ENCODE data around the gene BPIFB2. TPM values are rescaled to one million over a fixed set of nuclear protein-coding genes. Genes with fewer than 3 reads are reported as not detected.
"Not testable (repeated sequence)": the region's sequence is repeated elsewhere in the genome, so short reads cannot be mapped to it uniquely, and the experiment has no call there.

Gene BPIFB2, protein sequence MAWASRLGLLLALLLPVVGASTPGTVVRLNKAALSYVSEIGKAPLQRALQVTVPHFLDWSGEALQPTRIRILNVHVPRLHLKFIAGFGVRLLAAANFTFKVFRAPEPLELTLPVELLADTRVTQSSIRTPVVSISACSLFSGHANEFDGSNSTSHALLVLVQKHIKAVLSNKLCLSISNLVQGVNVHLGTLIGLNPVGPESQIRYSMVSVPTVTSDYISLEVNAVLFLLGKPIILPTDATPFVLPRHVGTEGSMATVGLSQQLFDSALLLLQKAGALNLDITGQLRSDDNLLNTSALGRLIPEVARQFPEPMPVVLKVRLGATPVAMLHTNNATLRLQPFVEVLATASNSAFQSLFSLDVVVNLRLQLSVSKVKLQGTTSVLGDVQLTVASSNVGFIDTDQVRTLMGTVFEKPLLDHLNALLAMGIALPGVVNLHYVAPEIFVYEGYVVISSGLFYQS
- not detected for polyA plus RNA-seq (2013, experiment 1 of 2)
- polyA plus RNA-seq (2013, experiment 2 of 2) = not detected

DNA sequence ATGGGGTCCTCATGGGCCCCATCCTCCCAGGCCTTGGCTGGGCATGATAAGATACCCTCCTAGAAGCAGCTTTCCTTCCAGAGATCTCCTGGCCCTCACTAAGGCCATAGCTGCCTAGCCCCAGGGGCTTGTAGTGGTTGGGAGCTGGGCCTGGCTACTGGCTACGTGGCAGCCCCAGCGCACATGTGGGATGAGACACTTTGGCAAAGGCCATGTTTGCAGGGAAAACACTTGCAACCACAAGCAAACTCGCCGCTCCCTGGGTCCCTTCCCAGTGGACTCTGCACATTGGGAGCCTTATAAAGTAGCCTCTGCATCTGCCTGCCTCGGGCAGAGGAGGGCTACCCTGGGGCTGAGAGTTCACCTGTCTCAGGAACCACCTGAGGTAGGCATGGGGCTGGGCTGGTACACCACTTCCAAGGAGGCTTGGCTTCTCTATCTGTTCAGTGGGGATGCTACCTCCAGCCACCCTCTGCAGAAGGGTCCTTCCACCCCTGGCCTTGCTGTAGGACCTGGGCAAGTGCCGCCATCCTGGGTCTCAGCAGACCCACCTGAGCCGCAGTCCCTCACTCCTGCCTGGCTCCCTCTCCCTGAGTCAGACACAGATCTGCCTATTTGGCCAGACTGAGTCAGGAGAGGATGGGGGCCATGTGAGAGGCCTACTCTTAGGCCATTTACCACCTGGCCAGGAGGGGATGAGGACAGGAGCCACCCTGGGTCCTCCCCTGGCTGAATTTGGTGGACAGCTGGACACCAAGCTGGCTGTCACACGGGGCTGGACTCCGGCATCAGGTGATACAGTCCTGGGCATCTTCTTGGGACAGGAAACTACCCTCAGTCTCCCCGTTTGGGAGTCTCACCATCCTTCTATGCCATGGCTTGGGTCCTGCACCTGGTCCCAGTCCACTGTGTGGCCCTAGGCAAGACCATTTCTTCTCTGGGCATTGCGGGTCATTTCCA, at the start of gene BPIFB2:
Gene BPIFB2 (plus strand): TSS at position 329 of the 960 bp plus-strand sequence. CDS start 871 bp downstream, outside the sequence.
- H3K27ac ChIP-seq (ENCODE audit: low read depth, low read length) = no peak within 1 kb of the TSS
- H3K36me3 ChIP-seq (ENCODE audit: insufficient read depth, low read length) = no peaks in the 10 kb centered on the region
- WGBS = 93% methylated on average over 11 of the region's 11 CpGs

DNA sequence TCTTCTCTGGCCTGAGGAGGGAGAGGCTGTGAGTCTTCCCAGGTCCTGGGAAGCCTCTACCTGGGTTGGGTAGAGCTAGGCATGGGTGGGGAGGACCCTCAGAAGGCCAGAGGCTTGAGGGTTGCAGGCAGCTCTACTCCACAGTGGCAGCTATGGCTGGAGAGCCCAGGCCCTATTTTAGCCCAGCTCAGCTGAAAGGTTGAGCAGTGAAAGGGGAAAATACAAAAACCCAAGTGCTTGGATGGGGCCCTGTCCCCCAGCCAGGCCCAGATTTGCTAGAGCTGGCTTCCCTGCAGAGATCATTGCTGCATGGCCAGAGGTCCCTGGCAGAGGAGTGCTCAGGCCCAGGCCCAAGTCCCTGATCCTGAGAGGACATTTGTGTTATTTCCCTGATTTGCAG, 48.9 kb upstream of the BPIFB2 start:
- Histone ChIP-seq H3K9me3 (ENCODE audit: insufficient read depth, low read depth, low read length) (peaks cover 18% of the 10 kb centered on the region), H3K4me3 (ENCODE audit: low read length) (no peak overlapping the region), H3K4me1 (ENCODE audit: insufficient read depth, low read length) (no peaks in the 10 kb centered on the region), H3K36me3 (ENCODE audit: insufficient read depth, low read length) (no peaks in the 10 kb centered on the region), H3K9ac (ENCODE audit: low read depth, low read length) (no peak overlapping the region), H3K27me3 (ENCODE audit: insufficient read depth, low read length) (peaks cover 3% of the 10 kb centered on the region), H3K27ac (ENCODE audit: low read depth, low read length) (no peak overlapping the region)

More for the DNA sequence above, at the start of gene BPIFB2:
- H3K9me3 ChIP-seq (ENCODE audit: insufficient read depth, low read depth, low read length) = peaks cover 4% of the 10 kb centered on the region; the same call in 1 of the 2 replicates
- no peak within 1 kb of the TSS for H3K4me3 ChIP-seq (ENCODE audit: low read length)
- H3K27me3 ChIP-seq (ENCODE audit: insufficient read depth, low read length) = no peaks in the 10 kb centered on the region
- H3K4me1 ChIP-seq (ENCODE audit: insufficient read depth, low read length) = no peaks in the 10 kb centered on the region
- no peak within 1 kb of the TSS for H3K9ac ChIP-seq (ENCODE audit: low read depth, low read length)

DNA sequence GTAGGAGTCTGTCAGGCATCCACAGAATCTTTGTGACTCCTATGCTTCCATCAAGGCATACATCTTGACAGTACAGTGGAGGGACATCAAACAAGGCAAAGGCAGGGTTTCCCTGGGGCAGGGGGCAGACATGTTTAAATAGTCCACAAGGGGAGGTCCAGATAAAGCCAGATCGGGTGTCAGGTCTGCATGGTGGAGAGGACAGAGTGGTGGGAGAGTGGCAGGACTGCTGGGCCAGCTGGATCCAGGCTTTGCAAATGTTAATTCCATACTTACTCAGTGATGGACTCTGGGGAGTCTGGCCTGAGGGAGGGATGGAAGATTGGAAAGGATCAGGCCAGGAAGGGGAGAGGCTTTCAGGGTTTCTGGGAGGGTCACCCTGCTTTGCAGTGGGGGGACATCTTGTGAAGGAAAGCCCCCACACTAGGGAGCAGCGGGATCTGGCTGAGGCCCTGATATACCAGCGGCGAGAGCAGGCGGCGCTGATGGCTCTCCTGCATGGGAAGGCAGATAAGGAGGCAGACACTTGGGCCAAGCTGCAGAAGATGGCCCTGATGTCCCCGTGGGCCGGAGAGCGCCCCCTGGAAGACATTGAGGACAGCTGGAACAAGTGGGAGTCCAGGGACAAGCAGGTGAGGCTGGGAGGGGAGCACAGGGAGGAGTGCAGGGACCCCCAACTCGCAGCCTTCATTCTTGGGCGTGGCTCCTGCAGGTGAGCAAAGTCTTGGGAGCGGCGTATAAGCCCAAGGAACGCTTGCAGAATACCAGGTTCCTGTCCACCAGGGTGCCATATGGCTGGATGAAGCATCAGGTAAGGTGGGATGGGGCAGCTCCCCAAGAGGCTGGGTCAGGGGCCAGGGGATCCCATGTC, 47.9 kb upstream of the BPIFB2 start:
- Histone ChIP-seq H3K4me1 (ENCODE audit: insufficient read depth, low read length) (no peaks in the 10 kb centered on the region), H3K4me3 (ENCODE audit: low read length) (no peak overlapping the region), H3K27ac (ENCODE audit: low read depth, low read length) (no peak overlapping the region), H3K36me3 (ENCODE audit: insufficient read depth, low read length) (no peaks in the 10 kb centered on the region), H3K27me3 (ENCODE audit: insufficient read depth, low read length) (no peaks in the 10 kb centered on the region), H3K9ac (ENCODE audit: low read depth, low read length) (no peak overlapping the region), H3K9me3 (ENCODE audit: insufficient read depth, low read depth, low read length) (peaks cover 15% of the 10 kb centered on the region)
- WGBS = 90% methylated on average over 14 of the region's 14 CpGs

DNA sequence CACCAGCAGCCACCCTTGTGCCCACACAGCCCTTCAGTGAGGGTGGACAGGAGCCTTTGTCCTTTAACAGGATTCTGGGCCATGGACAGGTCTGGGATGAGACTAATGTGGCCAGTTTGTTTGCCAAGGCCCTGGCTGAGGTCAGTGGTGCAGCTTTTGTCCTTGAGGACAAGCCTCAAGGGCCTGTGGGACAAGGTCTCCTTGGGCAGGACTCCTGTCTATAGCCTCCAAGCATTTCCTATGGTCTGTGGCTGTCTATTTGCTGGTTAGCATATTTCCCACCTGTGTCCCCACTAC, 47.3 kb upstream of the BPIFB2 start:
- Histone ChIP-seq H3K36me3 (ENCODE audit: insufficient read depth, low read length) (no peaks in the 10 kb centered on the region), H3K27ac (ENCODE audit: low read depth, low read length) (no peak overlapping the region), H3K4me1 (ENCODE audit: insufficient read depth, low read length) (no peaks in the 10 kb centered on the region), H3K9me3 (ENCODE audit: insufficient read depth, low read depth, low read length) (peaks cover 15% of the 10 kb centered on the region), H3K9ac (ENCODE audit: low read depth, low read length) (no peak overlapping the region), H3K27me3 (ENCODE audit: insufficient read depth, low read length) (no peaks in the 10 kb centered on the region), H3K4me3 (ENCODE audit: low read length) (no peak overlapping the region)

DNA sequence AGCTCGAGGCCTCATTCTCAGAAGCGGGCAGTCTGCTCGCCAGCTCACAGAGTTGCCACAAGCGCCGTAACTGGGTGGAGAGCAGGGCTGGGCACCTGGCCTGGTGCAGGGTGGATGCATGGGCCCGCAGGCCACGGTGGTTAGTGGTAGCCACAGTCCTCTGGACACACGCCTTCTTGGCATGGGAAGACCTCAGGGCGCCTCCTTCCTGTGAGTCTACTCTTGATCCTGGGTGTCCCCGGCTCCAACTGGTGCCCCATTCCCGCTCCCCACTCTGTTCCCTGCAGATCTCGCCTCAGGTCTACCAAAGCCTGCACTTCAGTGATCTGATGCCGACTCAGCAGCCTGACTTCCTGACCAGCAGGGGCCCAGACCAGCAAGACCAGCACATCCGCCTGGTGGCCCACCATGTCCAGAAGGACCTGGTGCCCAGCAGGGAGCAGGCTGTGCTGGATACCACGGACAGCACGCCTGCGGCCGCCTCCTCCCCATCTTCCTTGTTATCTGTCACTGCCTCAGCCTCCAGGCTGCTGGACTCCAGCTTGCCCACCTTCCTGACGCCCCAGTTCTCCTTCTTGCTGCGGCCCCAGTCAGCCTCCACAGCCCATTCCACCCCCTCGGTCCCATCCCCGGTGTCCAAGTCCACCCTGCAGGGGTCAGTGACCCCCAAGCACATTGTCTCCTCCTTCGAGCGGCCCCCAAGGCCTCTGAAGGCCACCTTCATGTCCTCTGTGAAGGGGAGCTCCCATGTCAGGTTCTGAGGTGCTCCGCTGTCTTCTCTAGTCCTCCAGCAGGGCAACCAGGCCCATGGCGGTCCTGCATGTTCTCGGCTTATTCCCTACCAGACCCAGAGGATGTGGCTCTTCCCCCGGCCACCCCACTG, 46.4 kb upstream of the BPIFB2 start:
- Histone ChIP-seq H3K9ac (ENCODE audit: low read depth, low read length) (no peak overlapping the region), H3K27ac (ENCODE audit: low read depth, low read length) (no peak overlapping the region), H3K9me3 (ENCODE audit: insufficient read depth, low read depth, low read length) (peaks cover 15% of the 10 kb centered on the region), H3K4me1 (ENCODE audit: insufficient read depth, low read length) (no peaks in the 10 kb centered on the region), H3K36me3 (ENCODE audit: insufficient read depth, low read length) (no peaks in the 10 kb centered on the region), H3K4me3 (ENCODE audit: low read length) (no peak overlapping the region), H3K27me3 (ENCODE audit: insufficient read depth, low read length) (no peaks in the 10 kb centered on the region)
- WGBS = 91% methylated on average over 28 of the region's 28 CpGs

DNA sequence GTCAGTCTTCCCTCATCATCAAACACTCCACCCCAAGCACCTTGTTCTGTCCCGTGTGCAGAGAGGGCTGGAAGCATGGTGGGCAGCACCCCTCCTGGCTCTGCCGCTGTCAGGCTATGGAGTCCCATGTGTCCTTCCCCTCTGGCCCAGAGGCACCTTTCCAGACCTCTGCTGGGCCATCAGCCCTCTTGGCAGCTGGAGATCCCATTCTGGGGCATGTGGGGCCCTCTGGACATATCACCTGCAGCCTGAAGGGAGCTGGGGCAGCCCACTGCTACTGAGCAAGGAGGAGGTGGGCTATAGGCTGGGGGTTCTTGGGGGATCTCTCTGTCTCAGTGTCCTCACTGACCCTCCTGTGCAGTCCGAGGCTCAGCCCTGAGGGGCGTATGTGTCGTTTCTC, 45.5 kb upstream of the BPIFB2 start:
- H3K27me3 ChIP-seq (ENCODE audit: insufficient read depth, low read length) = no peaks in the 10 kb centered on the region
- 97% methylated on average over 5 of the region's 5 CpGs for WGBS
- peaks cover 5% of the 10 kb centered on the region for H3K9me3 ChIP-seq (ENCODE audit: insufficient read depth, low read depth, low read length)
- H3K4me3 ChIP-seq (ENCODE audit: low read length) = no peak overlapping the region
- no peak overlapping the region for H3K27ac ChIP-seq (ENCODE audit: low read depth, low read length)
- H3K36me3 ChIP-seq (ENCODE audit: insufficient read depth, low read length) = no peaks in the 10 kb centered on the region
- H3K9ac ChIP-seq (ENCODE audit: low read depth, low read length) = no peak overlapping the region
- no peaks in the 10 kb centered on the region for H3K4me1 ChIP-seq (ENCODE audit: insufficient read depth, low read length)

DNA sequence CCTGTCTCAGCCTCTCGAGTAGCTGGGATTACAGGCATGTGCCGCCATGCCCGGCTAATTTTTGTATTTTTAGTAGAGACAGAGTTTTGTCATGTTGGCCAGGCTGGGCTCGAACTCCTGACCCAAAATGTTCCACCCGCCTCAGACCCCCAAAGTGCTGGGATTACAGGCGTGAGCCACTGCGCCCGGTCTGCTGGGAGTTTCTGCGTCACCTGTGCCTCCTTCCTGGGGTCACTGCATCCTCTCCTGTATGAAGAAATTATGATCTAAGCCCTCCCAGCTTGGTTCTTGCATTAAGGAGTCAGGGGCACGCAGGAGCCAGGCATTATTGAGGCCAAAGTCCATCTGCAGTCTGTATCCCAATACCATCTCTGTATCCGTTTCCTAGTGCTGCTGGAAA, 44.9 kb upstream of the BPIFB2 start:
- WGBS = 91% methylated on average over 11 of the region's 11 CpGs
- H3K27ac ChIP-seq (ENCODE audit: low read depth, low read length); H3K36me3 ChIP-seq (ENCODE audit: insufficient read depth, low read length); H3K4me3 ChIP-seq (ENCODE audit: low read length); H3K4me1 ChIP-seq (ENCODE audit: insufficient read depth, low read length); H3K9me3 ChIP-seq (ENCODE audit: insufficient read depth, low read depth, low read length); H3K27me3 ChIP-seq (ENCODE audit: insufficient read depth, low read length); H3K9ac ChIP-seq (ENCODE audit: low read depth, low read length): not testable (repeated sequence)

DNA sequence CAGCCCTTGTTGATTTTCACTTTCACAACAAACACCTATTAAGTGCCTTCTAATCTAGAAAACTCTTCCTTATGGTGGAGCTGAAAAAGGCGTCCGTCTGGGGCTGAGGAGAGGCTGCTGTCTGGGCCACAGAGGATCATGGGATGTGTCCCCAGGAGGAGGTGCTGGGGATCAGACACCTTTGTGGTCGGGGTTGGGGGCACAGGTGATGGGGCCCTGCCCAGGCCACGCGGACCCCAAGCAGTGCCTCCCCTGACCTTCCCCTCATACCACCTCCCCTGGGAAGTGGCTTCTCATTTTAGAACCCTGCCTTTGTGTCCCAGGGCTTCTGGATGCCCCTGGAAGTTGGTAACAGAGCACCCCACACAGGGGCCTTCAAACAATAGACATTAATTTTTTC, 44.3 kb upstream of the BPIFB2 start:
- no peaks in the 10 kb centered on the region for H3K36me3 ChIP-seq (ENCODE audit: insufficient read depth, low read length)
- no peaks in the 10 kb centered on the region for H3K27me3 ChIP-seq (ENCODE audit: insufficient read depth, low read length)
- no peak overlapping the region for H3K9ac ChIP-seq (ENCODE audit: low read depth, low read length)
- 95% methylated on average over 5 of the region's 5 CpGs for WGBS
- no peak overlapping the region for H3K27ac ChIP-seq (ENCODE audit: low read depth, low read length)
- no peak overlapping the region for H3K4me3 ChIP-seq (ENCODE audit: low read length)
- H3K4me1 ChIP-seq (ENCODE audit: insufficient read depth, low read length) = no peaks in the 10 kb centered on the region
- H3K9me3 ChIP-seq (ENCODE audit: insufficient read depth, low read depth, low read length) = no peaks in the 10 kb centered on the region

DNA sequence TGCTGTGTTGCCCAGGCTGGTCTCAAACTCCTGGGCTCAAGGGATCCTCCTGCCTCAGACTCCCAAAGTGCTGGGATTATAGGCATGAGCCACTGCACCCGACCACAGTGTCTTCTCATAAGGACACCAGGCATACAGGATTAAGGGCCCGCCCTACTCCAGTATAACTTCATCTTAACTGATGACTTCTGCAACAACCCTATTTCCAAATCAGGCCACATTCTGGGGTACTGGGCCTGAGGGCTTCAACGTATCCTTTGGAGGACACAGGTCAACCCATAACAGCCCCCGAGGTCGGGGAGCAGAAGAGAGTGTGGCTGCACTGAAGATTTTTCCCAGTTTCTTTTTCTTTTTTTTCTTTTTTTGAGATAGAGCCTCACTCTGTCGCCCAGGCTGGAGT, 42.9 kb upstream of the BPIFB2 start:
- Histone ChIP-seq H3K36me3 (ENCODE audit: insufficient read depth, low read length) (no peaks in the 10 kb centered on the region), H3K4me1 (ENCODE audit: insufficient read depth, low read length) (no peaks in the 10 kb centered on the region), H3K9me3 (ENCODE audit: insufficient read depth, low read depth, low read length) (no peaks in the 10 kb centered on the region), H3K27ac (ENCODE audit: low read depth, low read length) (no peak overlapping the region), H3K9ac (ENCODE audit: low read depth, low read length) (no peak overlapping the region), H3K27me3 (ENCODE audit: insufficient read depth, low read length) (no peaks in the 10 kb centered on the region), H3K4me3 (ENCODE audit: low read length) (no peak overlapping the region)
- WGBS = 91% methylated on average over 6 of the region's 6 CpGs

DNA sequence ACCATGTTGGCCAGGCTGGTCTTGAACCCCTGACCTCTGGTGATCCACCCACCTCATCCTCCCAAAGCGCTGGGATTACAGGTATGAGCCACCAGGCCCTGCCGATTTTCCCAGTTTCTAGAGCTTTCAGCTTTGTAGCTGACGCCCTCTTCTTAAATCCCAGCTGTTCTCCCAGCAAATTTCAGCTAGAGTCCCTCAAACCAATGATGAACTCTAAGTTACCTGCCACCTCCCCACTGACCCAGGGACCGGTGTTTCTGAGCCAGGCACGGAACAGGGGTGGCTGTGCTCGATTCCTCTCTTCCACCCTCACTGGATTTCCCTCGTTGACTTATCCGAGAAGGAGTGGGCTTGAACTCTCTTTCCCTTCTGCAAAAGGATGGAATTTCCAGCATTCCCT, 42.4 kb upstream of the BPIFB2 start:
- no peaks in the 10 kb centered on the region for H3K4me1 ChIP-seq (ENCODE audit: insufficient read depth, low read length)
- 90% methylated on average over 8 of the region's 8 CpGs for WGBS
- H3K9me3 ChIP-seq (ENCODE audit: insufficient read depth, low read depth, low read length) = no peaks in the 10 kb centered on the region
- H3K4me3 ChIP-seq (ENCODE audit: low read length) = no peak overlapping the region
- H3K27ac ChIP-seq (ENCODE audit: low read depth, low read length) = no peak overlapping the region
- no peaks in the 10 kb centered on the region for H3K36me3 ChIP-seq (ENCODE audit: insufficient read depth, low read length)
- no peaks in the 10 kb centered on the region for H3K27me3 ChIP-seq (ENCODE audit: insufficient read depth, low read length)
- H3K9ac ChIP-seq (ENCODE audit: low read depth, low read length) = no peak overlapping the region

Measured in HUES64 (cell line).